ENCODE results near the gene ROPN1B. TPM values are rescaled to one million over a fixed set of nuclear protein-coding genes. Genes with fewer than 3 reads are reported as not detected.
A peak's percentile ranks its signal among the peaks of the same experiment; 100 is the strongest.
"Not testable (repeated sequence)": the region's sequence is repeated elsewhere in the genome, so short reads cannot be mapped to it uniquely, and the experiment has no call there.

Gene ROPN1B
- total RNA-seq: not detected
- not detected for polyA plus RNA-seq

- Mint-ChIP-seq H3K27ac (peak within 1 kb of the TSS in 2 of 7 donors; percentile 28 to 72), H3K4me3 (peak within 1 kb of the TSS; percentile 53 to 76 (median 66)), H3K27me3 (peaks cover 12 to 16% of the 10 kb centered on the region in 2 donors)
- DNase-seq; H3K27me3 ChIP-seq (ENCODE audit: insufficient read depth, low read length); H3K36me3 ChIP-seq (ENCODE audit: insufficient read depth, low read length); H3K36me3 Mint-ChIP-seq; H3K9me3 Mint-ChIP-seq; POLR2A ChIA-PET (ENCODE audit: partially characterized antibody); H3K9me3 ChIP-seq (ENCODE audit: control insufficient read depth in 1 of 2, low read length in 2 of 2); H3K27ac ChIP-seq (ENCODE audit: low read depth, low read length); H3K4me1 Mint-ChIP-seq; intact Hi-C loops (cut with micrococcal nuclease); H3K4me3 ChIP-seq (ENCODE audit: low read length in 2 of 2); CTCF ChIA-PET (ENCODE audit: partially characterized antibody): not testable (repeated sequence)
- H3K4me1 ChIP-seq (ENCODE audit: insufficient read depth, low read length): peaks cover 10% of the 10 kb centered on the region
Observed at GRCh38 chr3:125968701-125969592, at the start of gene ROPN1B. TSS of gene ROPN1B (plus strand) at chr3:125969178. CDS start at chr3:125972055, 2,877 bp downstream.

DNA sequence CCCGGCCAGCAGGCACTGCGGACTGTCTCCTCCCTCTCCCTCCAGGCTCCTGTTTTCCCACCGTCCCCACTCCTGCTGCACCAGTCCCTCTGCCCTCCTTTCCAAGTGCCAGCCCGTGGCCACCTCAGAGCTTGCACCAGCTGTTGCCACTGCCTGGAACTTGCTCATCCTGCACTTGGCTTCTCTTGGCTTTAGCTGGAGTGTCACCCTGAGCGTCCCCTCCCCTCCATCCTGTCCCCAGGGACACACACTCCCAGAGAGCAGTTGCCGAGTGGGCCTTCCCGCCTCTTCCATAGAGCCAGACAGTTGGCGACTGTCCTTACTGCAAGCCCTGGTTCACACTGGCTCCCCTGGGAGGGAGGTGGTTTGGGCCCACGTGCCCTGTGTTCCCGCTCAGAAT, 48.8 kb upstream of the ROPN1B start:
- H3K4me3 ChIP-seq (ENCODE audit: low read length in 2 of 2); H3K27me3 Mint-ChIP-seq; H3K9me3 Mint-ChIP-seq; H3K36me3 ChIP-seq (ENCODE audit: insufficient read depth, low read length); H3K4me1 ChIP-seq (ENCODE audit: insufficient read depth, low read length); H3K36me3 Mint-ChIP-seq; H3K27me3 ChIP-seq (ENCODE audit: insufficient read depth, low read length); H3K27ac ChIP-seq (ENCODE audit: low read depth, low read length); H3K4me3 Mint-ChIP-seq; H3K9me3 ChIP-seq (ENCODE audit: control insufficient read depth in 1 of 2, low read length in 2 of 2); DNase-seq; CTCF ChIA-PET (ENCODE audit: partially characterized antibody); intact Hi-C loops (cut with micrococcal nuclease); POLR2A ChIA-PET (ENCODE audit: partially characterized antibody): not testable (repeated sequence)
- Mint-ChIP-seq H3K27ac (peak overlapping the region in 1 of 7 donors; percentile 57), H3K4me1 (peaks cover 2 to 16% (median 5%) of the 10 kb centered on the region in 4 donors)

DNA sequence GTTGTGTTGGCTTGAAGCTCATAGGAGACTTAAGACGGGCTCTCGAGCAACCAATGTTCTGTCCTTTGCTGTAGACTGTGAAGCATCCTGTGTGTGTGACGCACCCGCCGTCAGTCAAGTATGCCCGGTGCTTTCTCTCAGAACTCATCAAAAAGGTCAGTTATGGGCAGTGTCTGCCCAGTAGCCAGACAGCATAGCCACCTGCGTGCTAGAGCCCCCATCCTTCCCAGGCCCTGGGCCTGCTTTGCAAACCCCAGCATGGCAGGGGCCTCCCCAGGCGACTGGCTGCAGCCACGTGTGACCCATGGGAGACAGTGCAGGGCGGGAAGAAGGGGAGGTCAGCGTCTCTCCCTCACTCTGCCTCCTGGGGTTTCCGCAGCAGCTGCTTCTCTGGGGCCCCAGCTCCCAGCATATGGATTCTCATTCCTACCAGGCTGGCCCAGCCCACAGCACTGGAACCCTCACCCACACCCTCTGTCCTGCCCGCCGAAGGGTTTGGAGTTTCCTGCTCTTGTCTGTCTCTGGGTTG, 48.2 kb upstream of the ROPN1B start:
- DNase-seq; H3K27ac ChIP-seq (ENCODE audit: low read depth, low read length); H3K36me3 Mint-ChIP-seq; H3K9me3 Mint-ChIP-seq; H3K27me3 ChIP-seq (ENCODE audit: insufficient read depth, low read length); H3K4me1 ChIP-seq (ENCODE audit: insufficient read depth, low read length); H3K9me3 ChIP-seq (ENCODE audit: control insufficient read depth in 1 of 2, low read length in 2 of 2); H3K27ac Mint-ChIP-seq; H3K4me3 ChIP-seq (ENCODE audit: low read length in 2 of 2); H3K36me3 ChIP-seq (ENCODE audit: insufficient read depth, low read length); POLR2A ChIA-PET (ENCODE audit: partially characterized antibody); H3K4me3 Mint-ChIP-seq; H3K27me3 Mint-ChIP-seq; CTCF ChIA-PET (ENCODE audit: partially characterized antibody); intact Hi-C loops (cut with micrococcal nuclease): not testable (repeated sequence)
- peaks cover 0 to 12% (median 5%) of the 10 kb centered on the region in 4 donors for H3K4me1 Mint-ChIP-seq

DNA sequence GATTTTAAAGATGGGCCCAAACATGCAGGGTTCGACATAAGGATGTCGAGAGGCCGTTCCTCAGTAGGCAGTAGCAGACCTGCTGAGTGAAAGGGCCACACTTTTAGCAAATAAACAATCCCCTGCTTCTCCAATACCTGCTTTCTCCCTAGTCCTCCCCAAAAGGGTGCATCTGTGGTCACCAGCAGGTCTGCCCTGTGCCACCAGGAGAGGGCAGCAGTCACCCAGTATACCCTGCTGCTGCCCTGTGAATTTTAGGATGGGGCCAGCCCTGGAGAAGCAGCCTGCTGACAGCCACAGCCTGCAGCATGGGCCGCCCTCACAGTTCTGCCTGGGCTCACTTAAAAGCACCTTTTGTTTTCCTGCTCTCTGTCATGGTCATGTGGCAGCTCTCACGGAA, 47.3 kb upstream of the ROPN1B start:
- POLR2A ChIA-PET (ENCODE audit: partially characterized antibody); H3K36me3 Mint-ChIP-seq; H3K27me3 ChIP-seq (ENCODE audit: insufficient read depth, low read length): not testable (repeated sequence)

DNA sequence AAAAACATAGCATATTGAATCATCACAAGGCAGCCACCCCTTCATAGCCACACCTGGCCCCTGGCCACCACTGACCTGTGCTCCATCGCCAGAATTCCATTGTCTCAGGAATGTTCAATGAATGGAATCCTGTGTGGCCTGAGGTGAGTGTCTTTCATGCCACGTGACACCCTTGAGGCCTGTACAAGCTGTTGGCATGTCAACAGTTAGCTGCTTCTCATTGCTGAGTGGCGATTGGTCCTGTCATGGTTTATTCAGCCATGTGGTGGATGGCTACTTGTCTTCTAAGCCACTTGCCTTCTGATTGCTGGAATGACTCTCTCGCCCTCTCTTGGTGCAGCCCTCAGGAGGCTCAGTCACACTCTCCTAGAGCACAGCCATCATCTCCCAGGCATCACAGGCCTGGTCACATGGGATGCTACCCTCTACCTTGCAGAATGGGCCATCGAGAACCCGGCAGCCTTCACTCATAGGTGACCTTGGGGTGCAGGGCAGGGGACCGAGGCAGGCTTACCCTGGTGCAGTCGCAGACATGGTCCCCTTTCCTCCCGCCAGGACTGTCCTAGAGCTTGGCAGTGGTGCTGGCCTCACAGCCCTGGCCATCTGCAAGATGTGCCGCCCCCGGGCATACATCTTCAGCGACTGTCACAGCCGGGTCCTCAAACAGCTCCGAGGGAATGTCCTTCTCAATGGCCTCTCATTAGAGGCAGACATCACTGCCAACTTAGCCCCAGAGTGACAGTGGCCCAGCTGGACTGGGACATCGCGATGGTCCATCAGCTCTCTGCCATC, 45.5 kb upstream of the ROPN1B start:
- POLR2A ChIA-PET (ENCODE audit: partially characterized antibody); H3K4me1 ChIP-seq (ENCODE audit: insufficient read depth, low read length); H3K9me3 Mint-ChIP-seq; H3K27me3 Mint-ChIP-seq; H3K27me3 ChIP-seq (ENCODE audit: insufficient read depth, low read length); H3K36me3 ChIP-seq (ENCODE audit: insufficient read depth, low read length); intact Hi-C loops (cut with micrococcal nuclease); H3K36me3 Mint-ChIP-seq; H3K4me3 Mint-ChIP-seq; CTCF ChIA-PET (ENCODE audit: partially characterized antibody); H3K4me1 Mint-ChIP-seq; H3K27ac ChIP-seq (ENCODE audit: low read depth, low read length); H3K9me3 ChIP-seq (ENCODE audit: control insufficient read depth in 1 of 2, low read length in 2 of 2); H3K4me3 ChIP-seq (ENCODE audit: low read length in 2 of 2); H3K27ac Mint-ChIP-seq; DNase-seq: not testable (repeated sequence)

More for the DNA sequence above, 47.3 kb upstream of the ROPN1B start:
- H3K27me3 Mint-ChIP-seq; H3K36me3 ChIP-seq (ENCODE audit: insufficient read depth, low read length); H3K4me3 ChIP-seq (ENCODE audit: low read length in 2 of 2); H3K9me3 ChIP-seq (ENCODE audit: control insufficient read depth in 1 of 2, low read length in 2 of 2); H3K4me1 Mint-ChIP-seq; H3K9me3 Mint-ChIP-seq; H3K4me3 Mint-ChIP-seq; intact Hi-C loops (cut with micrococcal nuclease); H3K4me1 ChIP-seq (ENCODE audit: insufficient read depth, low read length); H3K27ac ChIP-seq (ENCODE audit: low read depth, low read length): not testable (repeated sequence)
- CTCF ChIA-PET (ENCODE audit: partially characterized antibody): interaction anchor here (1.2 kb wide), 1 partner anchor 9 kb away, joined by 3 read pairs; no protein-coding TSS in a partner anchor
- peak; percentile 40 to 49 (median 45) for DNase-seq
- H3K27ac Mint-ChIP-seq: peak overlapping the region in 1 of 7 donors; percentile 12

- H3K36me3 Mint-ChIP-seq; H3K4me1 ChIP-seq (ENCODE audit: insufficient read depth, low read length); POLR2A ChIA-PET (ENCODE audit: partially characterized antibody); H3K4me3 Mint-ChIP-seq; CTCF ChIA-PET (ENCODE audit: partially characterized antibody); intact Hi-C loops (cut with micrococcal nuclease); H3K4me1 Mint-ChIP-seq; H3K27ac Mint-ChIP-seq; H3K4me3 ChIP-seq (ENCODE audit: low read length in 2 of 2); H3K9me3 ChIP-seq (ENCODE audit: control insufficient read depth in 1 of 2, low read length in 2 of 2); H3K27ac ChIP-seq (ENCODE audit: low read depth, low read length); H3K27me3 ChIP-seq (ENCODE audit: insufficient read depth, low read length); H3K9me3 Mint-ChIP-seq; H3K27me3 Mint-ChIP-seq; DNase-seq; H3K36me3 ChIP-seq (ENCODE audit: insufficient read depth, low read length): not testable (repeated sequence)
Observed at GRCh38 chr3:125924276-125924675, 44.7 kb upstream of the ROPN1B start.

- POLR2A ChIA-PET (ENCODE audit: partially characterized antibody); H3K27ac Mint-ChIP-seq; H3K27me3 Mint-ChIP-seq; DNase-seq; H3K9me3 Mint-ChIP-seq; intact Hi-C loops (cut with micrococcal nuclease); H3K27me3 ChIP-seq (ENCODE audit: insufficient read depth, low read length); H3K9me3 ChIP-seq (ENCODE audit: control insufficient read depth in 1 of 2, low read length in 2 of 2); H3K4me3 ChIP-seq (ENCODE audit: low read length in 2 of 2); H3K4me1 ChIP-seq (ENCODE audit: insufficient read depth, low read length); CTCF ChIA-PET (ENCODE audit: partially characterized antibody); H3K4me3 Mint-ChIP-seq; H3K27ac ChIP-seq (ENCODE audit: low read depth, low read length); H3K36me3 ChIP-seq (ENCODE audit: insufficient read depth, low read length); H3K36me3 Mint-ChIP-seq: not testable (repeated sequence)
- H3K4me1 Mint-ChIP-seq: peaks cover 4 to 11% (median 6%) of the 10 kb centered on the region in 4 donors
Observed at GRCh38 chr3:125925727-125926126, 43.3 kb upstream of the ROPN1B start.

All from CD4-positive, alpha-beta memory T cell (primary cell).